ENCODE results near the gene NKX2-1.

NKX2-1 gene

DNA sequence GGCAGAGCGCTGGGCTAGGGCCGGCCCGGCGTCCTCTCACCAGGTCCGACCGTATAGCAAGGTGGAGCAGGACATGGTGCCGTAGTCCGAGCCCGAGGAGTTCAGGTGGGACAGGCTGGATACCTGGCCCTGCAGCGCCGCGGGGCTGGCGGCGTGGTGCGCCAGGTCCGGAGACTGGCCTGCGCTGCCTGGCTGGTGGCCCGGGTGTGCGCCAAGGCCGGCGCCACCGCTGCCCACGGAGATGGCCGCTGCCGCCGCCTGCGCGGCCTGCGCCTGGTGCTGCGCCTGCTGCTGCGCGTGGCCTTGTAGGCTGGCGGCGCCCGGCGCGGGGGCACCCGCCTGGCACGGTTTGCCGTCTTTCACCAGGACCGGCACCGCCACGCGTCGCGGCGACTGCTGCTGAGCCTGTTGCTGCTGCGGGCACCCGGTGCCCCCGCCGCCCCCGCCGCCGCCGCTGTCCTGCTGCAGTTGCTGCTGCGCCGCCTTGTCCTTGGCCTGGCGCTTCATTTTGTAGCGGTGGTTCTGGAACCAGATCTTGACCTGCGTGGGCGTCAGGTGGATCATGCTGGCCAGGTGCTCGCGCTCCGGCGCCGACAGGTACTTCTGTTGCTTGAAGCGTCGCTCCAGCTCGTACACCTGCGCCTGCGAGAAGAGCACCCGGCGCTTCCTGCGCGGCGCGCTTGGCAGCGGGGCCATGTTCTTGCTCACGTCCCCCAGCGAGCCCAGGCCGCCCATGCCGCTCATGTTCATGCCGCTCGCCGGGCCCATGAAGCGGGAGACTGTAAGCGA lies 2.6 kb downstream of the NKX2-1 start:
- no peak for DNase-seq

DNA sequence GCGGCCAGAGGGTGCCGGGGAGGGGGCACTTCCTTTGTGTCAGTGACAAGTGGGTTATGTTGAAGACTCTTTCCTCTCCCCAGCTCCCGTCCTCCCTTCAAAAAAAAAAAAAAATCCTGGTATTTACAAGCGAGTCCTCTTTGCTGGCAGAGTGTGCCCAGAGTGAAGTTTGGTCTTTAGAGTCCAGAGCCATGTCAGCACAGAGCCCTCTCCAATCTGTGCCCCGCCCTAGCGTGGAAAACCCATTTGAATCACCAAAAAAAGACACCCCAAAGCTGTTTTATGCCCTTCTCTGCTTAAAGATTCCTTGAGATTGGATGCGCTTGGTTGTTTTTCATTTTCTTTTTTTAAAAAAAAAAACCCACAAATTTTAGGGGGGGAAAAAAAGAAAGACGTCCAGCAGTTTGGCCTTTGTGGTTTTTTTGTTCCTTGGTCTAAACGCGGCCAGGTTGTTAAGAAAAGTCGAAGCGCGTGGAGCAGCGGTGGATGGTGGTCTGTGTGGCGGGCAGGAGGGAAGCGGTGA lies 3.3 kb downstream of the NKX2-1 start:
- no peak for DNase-seq

- no peak for DNase-seq
Measured at GRCh38 chr14:36515896-36516718, 3.9 kb downstream of the NKX2-1 start.

DNA sequence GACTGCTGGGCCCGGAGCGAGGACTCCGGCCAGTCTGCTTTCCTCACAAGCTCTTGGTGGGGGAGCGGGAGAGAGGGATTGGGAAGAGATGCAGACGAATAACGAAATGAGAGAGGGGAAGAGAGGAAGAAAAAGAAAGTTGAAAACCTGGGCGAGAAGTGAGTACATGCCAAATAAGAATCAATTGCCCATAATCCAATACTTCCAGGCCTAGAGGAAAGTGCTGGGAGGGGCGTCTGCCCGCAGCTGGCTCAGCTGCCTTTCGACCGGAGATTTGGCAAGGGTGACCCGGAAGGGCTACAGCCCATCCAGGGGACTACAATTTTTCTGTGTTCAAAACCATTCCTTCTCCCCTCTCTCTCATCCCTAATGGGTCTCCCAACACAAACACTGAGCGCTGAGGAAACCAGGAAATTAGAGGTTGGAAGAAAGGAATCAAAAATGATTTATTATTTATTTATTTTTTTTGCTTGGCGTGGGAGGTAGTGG lies 4.9 kb downstream of the NKX2-1 start:
- no peak for DNase-seq

DNA sequence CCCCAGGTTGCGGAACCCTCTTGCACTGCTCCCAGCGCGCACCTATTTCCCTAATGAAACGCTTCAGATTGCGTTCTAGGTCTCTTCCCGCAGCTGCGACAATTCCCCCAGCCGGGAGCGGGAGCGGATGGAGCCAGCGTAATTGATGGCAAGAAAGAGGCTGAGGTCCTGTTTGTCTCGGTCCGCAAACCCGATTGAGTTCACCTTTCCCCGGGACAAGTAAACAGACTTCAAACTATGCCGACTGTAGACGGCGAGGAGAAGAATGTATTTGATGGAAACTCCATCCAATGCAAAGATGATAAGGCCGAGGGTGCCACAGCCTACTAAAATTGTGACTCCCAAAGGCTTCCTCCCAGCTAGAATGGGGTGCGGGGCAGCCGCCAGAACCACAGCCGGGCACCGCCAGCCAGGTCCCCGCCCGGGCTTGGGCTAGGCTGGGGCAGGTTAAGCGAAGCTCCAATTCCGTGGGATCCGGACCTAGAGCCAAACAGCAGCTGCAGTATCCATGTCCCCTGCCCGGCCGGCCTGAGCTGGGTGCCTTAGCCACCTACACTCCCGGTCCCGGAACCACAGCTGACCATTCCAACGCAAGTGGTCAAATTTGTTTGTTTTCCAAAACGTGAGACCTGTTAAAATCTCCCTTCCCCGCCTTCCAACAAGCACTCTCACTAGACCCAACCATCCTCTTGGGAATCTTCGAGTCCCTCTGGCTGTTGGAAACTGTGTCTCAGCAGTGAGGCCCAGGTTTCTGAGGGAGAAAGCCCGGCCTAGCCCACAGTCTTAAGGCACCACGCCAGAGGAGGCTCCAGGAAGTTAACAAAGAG lies 5.5 kb downstream of the NKX2-1 start:
- DNase-seq: no peak

GRCh38 chr14:36513451-36514277 lies 6.4 kb downstream of the NKX2-1 start:
- DNase-seq: peak; percentile 90

- DNase-seq: no peak
Measured at GRCh38 chr14:36513012-36513420, 7.0 kb downstream of the NKX2-1 start.

DNA sequence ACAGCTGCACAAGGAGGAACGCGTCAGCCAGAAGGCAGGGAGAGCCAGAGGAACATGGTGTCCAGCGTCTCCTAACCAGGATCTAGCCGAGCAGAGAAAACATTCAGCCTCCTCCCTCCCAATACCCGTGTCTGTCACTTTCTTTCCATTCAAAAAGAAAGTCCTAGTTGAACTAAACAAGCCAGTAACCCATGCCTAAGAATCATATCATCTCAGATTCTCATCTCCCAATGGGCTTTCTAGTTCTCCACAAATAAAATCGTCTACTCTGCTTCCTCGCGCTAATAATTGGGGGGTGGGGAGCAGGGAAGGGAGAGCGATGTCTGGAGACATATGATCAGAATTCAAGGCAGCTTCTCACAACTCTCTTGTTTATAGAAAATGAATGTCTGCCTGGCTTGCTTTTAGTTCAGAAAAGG lies 7.4 kb downstream of the NKX2-1 start:
- DNase-seq: no peak

DNA sequence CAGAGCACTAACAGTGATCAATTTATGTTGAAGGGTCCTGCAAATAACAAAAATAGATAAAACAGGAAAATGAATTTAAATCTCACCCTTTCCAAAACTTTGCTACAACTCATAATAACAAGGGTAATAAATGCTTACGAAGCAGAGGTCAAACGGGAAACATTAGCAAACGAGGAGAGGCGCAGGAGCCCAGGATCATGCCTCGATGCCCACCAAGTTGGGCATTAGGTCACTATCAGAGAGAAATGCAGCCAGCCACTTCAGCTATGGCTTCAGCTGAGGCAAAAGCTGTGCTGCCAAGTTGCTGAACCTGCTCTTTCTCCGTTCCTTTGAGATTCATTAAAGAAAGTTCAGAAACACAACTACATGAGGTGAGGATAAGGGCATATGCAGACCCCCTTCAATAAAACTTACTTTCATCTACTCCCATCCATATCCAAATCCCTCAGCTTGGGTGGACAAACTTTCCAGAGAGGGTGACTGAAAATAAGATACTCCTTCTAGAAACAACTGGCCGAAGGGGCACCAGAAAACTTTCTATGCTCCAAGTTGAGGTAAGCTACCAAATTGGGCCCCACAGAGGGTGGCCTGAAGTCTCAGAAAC lies 7.9 kb downstream of the NKX2-1 start:
- no peak for DNase-seq

DNA sequence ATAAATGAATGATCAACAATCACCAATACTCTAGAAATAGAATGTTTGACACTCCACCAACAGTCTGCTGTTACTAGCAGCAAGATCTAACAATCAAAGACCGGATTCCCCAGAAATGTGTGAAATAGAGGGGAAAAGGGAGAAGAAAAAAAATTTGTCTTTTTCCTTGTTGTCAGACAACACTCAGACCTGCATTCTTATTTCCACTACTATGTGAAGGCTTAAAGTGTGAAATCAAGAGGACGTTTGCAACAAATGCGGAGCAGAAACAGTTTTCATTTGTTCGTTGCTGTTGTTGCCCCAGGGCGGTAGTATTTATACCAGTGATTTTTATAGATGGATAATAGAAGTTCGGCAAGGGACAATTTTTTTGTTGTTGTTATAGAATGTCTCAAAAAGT lies 9.2 kb downstream of the NKX2-1 start:
- DNase-seq: no peak

DNA sequence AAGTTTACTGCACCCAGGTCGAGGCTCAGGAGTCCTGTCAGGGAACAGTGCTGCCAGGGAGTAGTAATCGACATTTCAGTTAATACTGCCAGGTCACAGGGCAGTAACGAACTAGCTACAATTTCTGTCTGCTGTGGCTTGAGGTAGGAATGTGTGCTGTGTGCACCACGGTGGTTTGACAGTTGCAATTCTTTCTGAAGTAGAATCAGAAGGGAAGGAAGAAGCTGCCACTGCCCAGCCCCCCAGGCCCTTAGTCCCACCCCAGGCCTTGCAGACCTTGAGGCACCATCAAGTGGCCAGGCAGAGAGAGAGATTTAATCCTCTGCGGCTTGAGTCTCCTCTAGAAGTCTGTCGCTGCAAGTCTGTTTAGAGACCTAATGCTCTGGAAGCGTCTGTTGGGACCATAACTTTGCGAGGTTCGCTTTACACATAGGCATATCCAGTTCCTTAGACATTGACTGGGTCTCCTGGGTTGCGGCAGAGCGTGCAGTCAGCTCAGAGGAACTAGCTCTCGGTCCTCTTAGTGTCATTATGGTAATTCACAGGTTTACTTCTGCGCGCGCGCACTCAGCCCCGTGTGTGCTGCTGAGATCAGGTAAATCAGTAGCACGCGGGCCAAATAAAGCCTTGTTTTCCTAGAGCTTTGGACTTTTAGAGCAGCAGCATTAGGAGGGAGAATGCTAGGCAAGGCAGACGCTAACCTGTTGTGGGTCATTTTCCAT lies 9.8 kb downstream of the NKX2-1 start:
- no peak for DNase-seq

- no peak for DNase-seq
Measured at GRCh38 chr14:36509069-36509917, 10.7 kb downstream of the NKX2-1 start.

DNA sequence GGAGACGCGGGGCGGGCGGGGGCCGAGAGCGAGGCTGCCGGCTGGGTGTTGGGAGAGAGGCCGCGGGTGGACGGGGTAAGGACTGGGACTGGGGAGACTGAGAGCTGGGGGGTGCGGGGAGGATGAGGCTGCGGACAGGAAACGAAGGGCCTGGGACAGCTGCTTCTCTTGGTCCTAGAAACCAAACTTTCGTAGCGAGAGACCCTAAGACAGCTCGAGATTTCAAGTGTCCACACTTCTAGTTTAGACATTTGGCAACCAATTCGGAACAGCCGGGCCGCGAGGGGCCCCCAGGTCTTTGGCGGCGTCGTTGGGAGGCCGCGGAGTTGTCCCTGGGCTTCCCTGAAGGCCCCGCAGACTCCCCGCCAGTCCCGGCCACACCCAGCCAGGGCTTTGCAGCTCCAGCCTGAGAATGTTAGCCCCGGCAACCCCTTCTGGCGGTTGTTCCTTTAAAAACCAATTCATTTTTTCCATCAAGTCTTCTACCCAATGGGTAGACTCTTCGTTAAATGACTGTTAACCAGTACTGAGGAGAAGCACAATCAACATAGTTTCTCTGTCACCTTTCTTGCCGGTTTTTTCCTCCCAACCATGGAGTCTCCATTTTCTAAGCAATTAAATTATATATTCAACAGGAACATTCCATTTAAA lies 11.5 kb downstream of the NKX2-1 start:
- no peak for DNase-seq

DNA sequence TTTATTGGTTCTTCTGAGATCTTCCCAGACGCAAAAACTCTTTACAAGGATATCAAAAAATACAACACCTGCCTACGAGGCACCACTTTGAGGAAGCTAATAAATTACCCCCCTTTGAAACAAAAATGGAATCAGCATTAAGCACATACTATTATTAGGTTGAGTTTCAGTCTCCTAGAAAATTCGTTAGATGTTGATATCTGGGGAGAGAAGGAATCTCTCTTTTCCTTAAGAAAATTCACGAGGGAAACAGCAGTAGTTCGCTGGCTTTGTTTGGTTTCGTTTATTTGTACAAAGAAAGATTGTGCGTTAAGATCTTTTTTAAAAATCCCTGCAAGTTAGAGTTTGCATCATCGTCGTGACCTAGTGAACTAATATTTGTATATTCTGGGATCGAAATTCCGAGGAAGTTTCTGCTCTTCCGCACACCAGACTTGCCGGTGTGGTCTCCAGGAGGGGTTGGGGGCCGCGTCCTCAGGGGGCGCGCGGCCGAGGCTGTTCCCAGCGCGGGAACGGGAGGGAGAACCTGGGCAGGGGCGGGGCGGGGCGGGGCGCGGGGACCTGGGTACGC lies 12.1 kb downstream of the NKX2-1 start:
- no peak for DNase-seq

DNA sequence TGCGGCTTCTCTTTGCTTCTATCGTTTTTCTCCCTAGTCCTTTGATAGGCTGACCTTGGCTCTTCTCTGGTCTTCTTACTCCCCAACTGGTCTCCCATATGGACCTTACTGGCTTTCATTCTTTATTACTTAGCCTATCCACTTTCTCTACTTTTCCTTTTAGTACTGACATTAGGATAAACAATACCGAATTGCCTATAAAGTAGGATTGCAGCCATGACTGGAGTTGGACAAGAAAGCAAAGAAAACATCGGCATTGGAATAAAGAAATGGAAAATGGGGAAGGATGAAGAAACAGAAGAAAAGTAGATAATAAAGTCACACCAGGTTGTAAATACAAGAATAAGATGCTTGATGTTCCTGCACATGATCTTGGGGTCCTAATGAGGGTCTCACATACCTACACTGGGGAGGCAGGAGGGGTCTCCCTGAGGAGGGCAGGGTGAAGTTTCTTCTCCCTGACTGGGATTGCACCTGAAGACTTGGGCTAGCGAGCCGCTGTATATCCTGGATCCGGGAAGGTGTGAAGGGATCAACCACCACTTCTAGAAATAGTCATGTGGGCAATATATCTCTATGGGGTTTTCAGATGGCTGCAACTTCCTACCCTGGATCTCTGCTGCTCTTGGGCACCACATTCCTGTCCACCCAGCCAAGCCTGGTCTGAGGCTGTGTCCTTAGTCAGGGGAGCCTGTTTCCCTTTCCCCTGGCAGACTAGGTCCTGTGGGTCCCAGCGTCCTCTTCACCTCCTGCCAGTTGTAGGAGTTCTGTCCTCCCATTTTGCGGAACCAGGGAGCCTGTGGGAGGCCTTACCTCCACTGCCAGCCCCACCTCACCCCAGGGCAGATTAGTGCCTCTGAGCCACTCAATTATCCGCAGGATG lies 13.1 kb downstream of the NKX2-1 start:
- no peak for DNase-seq

DNA sequence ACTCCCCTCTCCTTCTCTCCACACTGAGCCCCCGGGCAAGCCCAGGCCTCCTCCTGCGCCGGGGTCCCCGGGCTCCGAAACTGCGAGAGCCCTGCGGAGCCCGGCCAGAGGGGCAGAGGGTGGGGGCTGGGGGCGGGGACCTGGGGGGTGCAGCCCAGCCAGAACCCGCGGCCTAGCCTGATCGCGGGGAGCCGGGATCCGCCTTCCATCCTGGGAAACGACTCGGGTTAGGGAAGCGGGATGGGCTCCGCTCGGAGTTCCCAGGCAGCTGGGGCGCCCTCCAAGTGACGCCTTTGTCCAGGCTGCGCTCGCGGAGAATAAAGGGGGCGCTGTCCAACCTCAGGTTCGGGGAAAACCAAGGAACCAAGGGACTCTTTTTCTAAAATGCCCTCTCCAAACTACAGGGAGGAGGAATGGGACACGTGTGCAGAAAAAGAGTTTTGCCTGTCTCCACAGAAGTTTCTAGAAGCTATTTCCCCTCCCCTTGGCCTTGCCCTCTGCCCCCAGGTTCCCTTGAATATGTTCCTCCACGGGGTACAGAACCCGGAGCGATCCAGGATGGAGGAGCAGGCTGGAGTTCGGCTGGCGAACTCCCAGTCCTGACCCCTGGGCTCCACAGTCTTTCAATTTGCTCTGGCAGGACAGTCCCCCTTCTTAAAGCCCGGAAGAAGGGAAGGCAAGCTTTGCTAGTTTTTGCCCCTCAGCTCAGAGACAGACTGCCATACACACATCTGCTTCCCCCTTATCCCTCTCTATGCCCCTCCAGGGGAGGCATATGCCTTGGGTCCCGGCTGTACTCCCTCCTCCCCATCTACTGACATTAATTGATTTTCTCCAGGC lies 13.9 kb downstream of the NKX2-1 start:
- no peak for DNase-seq

Data from islet precursor cell (in vitro differentiated cells).